DND-41 (cell line): Measurements from ENCODE around the gene ARHGAP31.
A peak's percentile ranks its signal among the peaks of the same experiment; 100 is the strongest.

Experiments used
- ATAC-seq: fragments of 200-7000 bp; cut with Tn5 transposase; 3 replicates; pipeline ENCODE4 v1.9.1; 2021; ENCODE audit warnings: low read depth; ENCODE audit not compliant: insufficient read depth
- DNase-seq: peaks from one replicate; pipeline ENCODE4 v3.0.0-alpha.2; 2020
- H2AFZ ChIP-seq: 2 replicates; pipeline ENCODE4 v1.6.0; 2012; ENCODE audit warnings: low read depth, low read length
- H3K27ac ChIP-seq: 2 replicates; pipeline ENCODE4 v1.5.1; 2012; ENCODE audit warnings: low read length, inconsistent platforms
- H3K27me3 ChIP-seq: fragments of 200-600 bp; sonication (generic); 2 replicates; pipeline ENCODE4 v1.6.0; 2012; ENCODE audit warnings: low read length, mild to moderate bottlenecking, inconsistent platforms; ENCODE audit not compliant: insufficient read depth, poor library complexity
- H3K36me3 ChIP-seq: 2 replicates; pipeline ENCODE4 v1.5.1; 2012; ENCODE audit warnings: low read length, inconsistent platforms; ENCODE audit not compliant: insufficient read depth
- H3K4me1 ChIP-seq: 2 replicates; pipeline ENCODE4 v1.5.1; 2012; ENCODE audit warnings: mild to moderate bottlenecking, low read length; ENCODE audit not compliant: insufficient read depth
- H3K4me2 ChIP-seq: 2 replicates; pipeline ENCODE4 v1.6.0; 2012; ENCODE audit warnings: mild to moderate bottlenecking, moderate library complexity, low read length, inconsistent platforms; ENCODE audit not compliant: insufficient read depth
- H3K4me3 ChIP-seq, 2 experiments: fragments of 200-600 bp in 1 of 2; shearing (Covaris generic) in 1 of 2; 2 replicates each; pipeline ENCODE4 v1.5.1; 2012 to 2016; ENCODE audit warnings: inconsistent platforms in 2 of 2, low read length in 2 of 2, mild to moderate bottlenecking in 2 of 2, low read depth in 1 of 2, moderate library complexity in 1 of 2
- H3K79me2 ChIP-seq: 2 replicates; pipeline ENCODE4 v1.6.0; 2012; ENCODE audit warnings: low read length, inconsistent platforms; ENCODE audit not compliant: insufficient read depth
- H3K9ac ChIP-seq: 2 replicates; pipeline ENCODE4 v1.6.0; 2012; ENCODE audit warnings: low read depth, mild to moderate bottlenecking, inconsistent platforms, low read length, moderate library complexity
- H3K9me3 ChIP-seq: 2 replicates; pipeline ENCODE4 v1.5.1; 2012; ENCODE audit warnings: low read length, moderate library complexity, mild to moderate bottlenecking, inconsistent platforms; ENCODE audit not compliant: insufficient read depth, severe bottlenecking
- H4K20me1 ChIP-seq: 2 replicates; pipeline ENCODE4 v1.6.0; 2012; ENCODE audit warnings: low read length; ENCODE audit not compliant: insufficient read depth
- EZH2 ChIP-seq: IDR thresholded peaks from 3 replicates; pipeline ENCODE4 v1.6.1; 2012; ENCODE audit warnings: borderline replicate concordance, low read depth, mild to moderate bottlenecking, moderate library complexity, low read length, inconsistent platforms; ENCODE audit not compliant: severe bottlenecking
- TF ChIP-seq, protein P1 (sequence below): IDR thresholded peaks from 2 replicates; pipeline ENCODE4 v1.5.1; 2012; ENCODE audit warnings: borderline replicate concordance, low read length, moderate library complexity, mild to moderate bottlenecking; ENCODE audit not compliant: poor library complexity, severe bottlenecking; ENCODE audit errors: extremely low read depth

ARHGAP31 gene

DNA sequence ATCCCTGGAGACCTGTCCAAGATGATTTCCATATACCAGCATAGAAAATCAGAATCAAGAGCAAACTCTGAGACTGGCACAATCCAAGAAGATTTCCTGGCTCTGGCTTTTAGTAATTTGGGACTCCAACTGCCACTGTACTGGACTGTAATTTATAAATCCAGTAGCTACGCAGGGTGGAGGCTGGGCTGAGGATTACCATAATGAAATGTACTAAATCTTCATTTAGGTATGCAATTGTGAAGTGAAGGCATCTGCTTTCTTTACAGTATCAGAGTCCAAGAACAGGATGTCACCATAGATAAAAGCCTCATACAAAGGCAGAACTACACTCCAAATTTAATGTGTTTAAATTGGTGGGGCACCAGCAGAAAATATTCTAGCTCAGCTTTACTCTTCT lies 122.7 kb downstream of the ARHGAP31 start:
- Histone ChIP-seq H3K4me1 (no peaks in the 10 kb centered on the region), H3K9me3 (no peaks in the 10 kb centered on the region), H3K36me3 (no peaks in the 10 kb centered on the region), H2AFZ (no peak overlapping the region), H3K27ac (no peak overlapping the region), H3K9ac (no peak overlapping the region), H4K20me1 (no peaks in the 10 kb centered on the region), H3K27me3 (no peaks in the 10 kb centered on the region), H3K4me3 (no peak overlapping the region), H3K79me2 (no peaks in the 10 kb centered on the region), H3K4me2 (no peak overlapping the region)
- ATAC-seq (no peak), DNase-seq (no peak)
- TF ChIP-seq EZH2: no peak

DNA sequence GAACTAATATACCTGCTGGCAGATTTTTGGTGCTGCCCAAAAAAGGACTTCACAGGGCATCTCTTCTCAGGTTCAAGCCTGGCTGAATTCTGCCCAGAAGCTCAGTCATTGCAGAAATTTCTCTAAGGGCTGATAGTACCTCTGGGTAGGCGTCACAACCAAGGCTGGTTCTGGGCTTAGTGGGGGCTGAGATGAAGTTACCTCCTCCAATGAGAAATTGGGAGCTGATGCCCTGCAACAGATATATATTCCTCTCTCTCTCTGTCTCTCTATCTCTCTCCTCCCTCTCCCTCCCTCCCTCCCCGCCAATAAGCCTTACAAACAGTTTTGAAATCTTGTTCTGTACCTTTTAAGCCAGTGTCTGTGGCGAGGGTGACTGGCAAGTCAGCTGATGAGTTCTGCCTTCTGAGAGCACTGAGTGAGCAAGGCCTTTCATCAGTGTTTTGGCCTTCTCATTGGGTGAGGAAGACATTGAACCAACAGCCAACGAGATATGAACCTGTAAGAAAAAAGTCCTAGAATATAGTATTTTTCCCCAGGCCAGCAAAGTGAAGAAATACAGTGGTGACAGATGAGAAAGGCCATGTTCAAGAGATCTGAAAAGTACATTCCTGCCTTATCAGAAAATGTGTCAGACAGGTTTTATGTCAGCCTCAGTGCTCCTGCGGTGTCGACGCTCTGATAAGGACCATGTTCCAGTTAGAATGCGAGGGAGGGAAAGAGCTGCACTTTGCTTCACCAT lies 123.8 kb downstream of the ARHGAP31 start:
- ATAC-seq: no peak
- Histone ChIP-seq H3K79me2 (no peaks in the 10 kb centered on the region), H3K9me3 (no peaks in the 10 kb centered on the region), H3K9ac (no peak overlapping the region), H3K4me3 (no peak overlapping the region), H3K27me3 (no peaks in the 10 kb centered on the region), H3K27ac (no peak overlapping the region), H4K20me1 (no peaks in the 10 kb centered on the region), H3K4me1 (no peaks in the 10 kb centered on the region), H3K36me3 (no peaks in the 10 kb centered on the region), H3K4me2 (no peak overlapping the region), H2AFZ (no peak overlapping the region)
- no peak for DNase-seq
- TF ChIP-seq, protein P1, sequence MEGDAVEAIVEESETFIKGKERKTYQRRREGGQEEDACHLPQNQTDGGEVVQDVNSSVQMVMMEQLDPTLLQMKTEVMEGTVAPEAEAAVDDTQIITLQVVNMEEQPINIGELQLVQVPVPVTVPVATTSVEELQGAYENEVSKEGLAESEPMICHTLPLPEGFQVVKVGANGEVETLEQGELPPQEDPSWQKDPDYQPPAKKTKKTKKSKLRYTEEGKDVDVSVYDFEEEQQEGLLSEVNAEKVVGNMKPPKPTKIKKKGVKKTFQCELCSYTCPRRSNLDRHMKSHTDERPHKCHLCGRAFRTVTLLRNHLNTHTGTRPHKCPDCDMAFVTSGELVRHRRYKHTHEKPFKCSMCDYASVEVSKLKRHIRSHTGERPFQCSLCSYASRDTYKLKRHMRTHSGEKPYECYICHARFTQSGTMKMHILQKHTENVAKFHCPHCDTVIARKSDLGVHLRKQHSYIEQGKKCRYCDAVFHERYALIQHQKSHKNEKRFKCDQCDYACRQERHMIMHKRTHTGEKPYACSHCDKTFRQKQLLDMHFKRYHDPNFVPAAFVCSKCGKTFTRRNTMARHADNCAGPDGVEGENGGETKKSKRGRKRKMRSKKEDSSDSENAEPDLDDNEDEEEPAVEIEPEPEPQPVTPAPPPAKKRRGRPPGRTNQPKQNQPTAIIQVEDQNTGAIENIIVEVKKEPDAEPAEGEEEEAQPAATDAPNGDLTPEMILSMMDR: no peak

DNA sequence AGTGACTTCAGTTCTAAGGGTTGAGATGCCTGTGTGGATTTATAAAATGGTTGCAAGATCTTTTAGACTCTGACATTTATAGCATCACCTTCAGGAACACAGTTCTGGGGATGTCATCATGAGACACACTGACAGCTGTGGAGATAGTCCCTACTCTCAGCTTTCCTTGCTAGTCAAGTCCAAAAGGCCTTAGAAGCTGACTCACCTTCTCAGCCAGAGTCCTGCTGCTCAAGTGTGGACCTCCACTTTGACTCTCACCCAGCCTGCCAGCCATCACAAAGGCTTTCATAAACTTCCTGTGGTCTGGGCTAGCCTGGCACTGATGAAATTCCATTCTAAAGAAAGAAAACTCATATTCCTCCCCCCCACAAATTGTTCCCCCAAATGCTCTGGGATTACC lies 124.5 kb downstream of the ARHGAP31 start:
- Histone ChIP-seq H3K27ac (no peak overlapping the region), H3K4me2 (no peak overlapping the region), H3K9ac (no peak overlapping the region), H3K36me3 (no peaks in the 10 kb centered on the region), H3K9me3 (no peaks in the 10 kb centered on the region), H3K79me2 (no peaks in the 10 kb centered on the region), H4K20me1 (no peaks in the 10 kb centered on the region), H3K4me3 (no peak overlapping the region), H3K27me3 (no peaks in the 10 kb centered on the region), H3K4me1 (no peaks in the 10 kb centered on the region), H2AFZ (no peak overlapping the region)
- DNase-seq: no peak
- no peak for TF ChIP-seq EZH2
- TF ChIP-seq, protein P1: no peak
- no peak for ATAC-seq

DNA sequence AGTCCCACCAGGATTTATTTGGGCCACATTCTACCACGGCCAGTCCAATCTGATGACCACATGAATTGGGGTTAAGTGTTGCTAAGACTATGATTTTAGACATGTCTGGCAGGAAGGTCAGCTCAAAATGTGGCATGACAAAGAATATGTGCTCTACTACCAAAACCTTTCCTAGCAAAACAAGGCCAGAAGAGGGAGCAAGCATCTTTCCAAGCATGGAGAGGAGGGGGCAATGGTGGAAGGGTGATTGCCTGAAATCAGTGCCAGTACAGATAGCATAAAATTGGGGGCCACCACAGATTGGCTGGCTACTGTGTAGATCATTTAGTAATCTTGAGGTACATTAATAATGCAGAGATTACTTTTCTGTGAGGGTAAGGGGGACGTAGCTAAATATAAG lies 126.0 kb downstream of the ARHGAP31 start:
- TF ChIP-seq, protein P1: peak; percentile 22
- no peak for TF ChIP-seq EZH2
- no peak for DNase-seq
- H3K27me3 ChIP-seq: no peaks in the 10 kb centered on the region
- H3K9ac ChIP-seq: no peak overlapping the region
- H3K4me2 ChIP-seq: no peak overlapping the region
- no peak overlapping the region for H3K4me3 ChIP-seq
- no peak overlapping the region for H3K27ac ChIP-seq
- H3K79me2 ChIP-seq: no peaks in the 10 kb centered on the region
- H3K4me1 ChIP-seq: no peaks in the 10 kb centered on the region
- no peak for ATAC-seq
- H2AFZ ChIP-seq: no peak overlapping the region
- no peaks in the 10 kb centered on the region for H4K20me1 ChIP-seq
- H3K9me3 ChIP-seq: no peaks in the 10 kb centered on the region
- H3K36me3 ChIP-seq: no peaks in the 10 kb centered on the region
